ENCODE data around the gene DAND5.

The DAND5 gene

DNA sequence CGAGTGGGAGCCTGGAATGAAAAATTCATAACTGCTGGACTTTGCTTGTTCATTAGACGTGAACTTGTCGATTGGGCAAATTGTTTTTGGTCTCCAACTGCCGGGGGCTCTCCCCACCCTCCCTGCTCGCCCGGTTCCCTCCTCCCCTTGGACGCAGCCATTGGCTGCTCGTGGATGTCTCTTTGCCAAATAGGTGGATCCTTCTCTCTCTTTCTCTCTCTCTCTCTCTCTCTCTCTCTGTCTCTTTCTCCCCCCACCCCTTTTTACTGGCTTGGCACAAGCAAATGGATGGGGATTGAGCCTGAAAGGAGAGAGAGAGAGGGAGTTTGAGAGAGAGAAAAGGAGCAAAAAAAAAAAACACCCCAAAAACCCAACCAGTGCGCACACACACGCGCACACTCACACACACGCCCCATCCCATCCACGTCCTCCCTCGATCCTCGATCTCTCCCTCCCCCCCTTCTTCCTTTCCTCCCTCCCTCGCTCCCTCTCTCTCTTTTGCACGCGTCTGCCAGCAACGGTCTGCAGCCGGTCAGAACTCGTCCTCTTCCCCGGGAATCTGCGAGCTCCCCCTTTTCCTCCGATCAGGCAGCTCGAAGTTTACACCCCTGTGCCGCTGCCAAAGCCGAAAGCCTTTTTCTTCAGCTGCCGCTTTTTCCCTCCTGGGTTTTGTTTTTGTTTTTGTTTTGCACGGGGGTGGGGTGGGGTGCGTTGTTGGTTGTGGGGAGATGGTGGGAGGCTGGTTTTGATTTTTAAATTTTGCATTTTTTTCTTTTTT is 53.7 kb downstream of the DAND5 start:
- peak; percentile 94 for DNase-seq (ENCODE audit: low read depth)

DNA sequence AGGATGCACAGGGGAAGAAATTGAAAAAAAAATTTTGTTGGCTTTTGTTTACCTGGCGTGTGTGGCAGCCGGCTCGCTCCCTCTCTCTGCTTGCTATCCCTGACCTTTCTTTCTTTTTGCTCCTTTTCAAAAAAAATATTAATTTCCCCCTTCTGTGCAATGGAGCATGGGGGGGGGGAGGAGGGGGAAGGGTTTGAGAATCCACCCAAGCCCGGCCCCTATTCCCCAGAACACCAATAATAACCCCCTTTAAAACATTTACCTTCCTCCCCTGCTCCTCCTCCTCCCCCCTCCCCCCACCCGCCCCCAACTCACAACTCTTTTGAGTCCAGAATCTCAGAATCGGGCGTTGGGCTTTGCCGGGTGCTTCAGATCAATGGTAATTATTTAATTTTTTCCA is 54.3 kb downstream of the DAND5 start:
- no peak for DNase-seq (ENCODE audit: low read depth)

Measured in HS-5 (cell line).